Mesendoderm (in vitro differentiated cells): ENCODE results near the gene MVP.
"Not testable (repeated sequence)": the region's sequence is repeated elsewhere in the genome, so short reads cannot be mapped to it uniquely, and the experiment has no call there.

Source experiments
- DNase-seq: peaks from one replicate; pipeline ENCODE4 v3.0.0; 2013
- H2AK5ac ChIP-seq: 2 replicates; pipeline ENCODE4 v1.6.1; 2013; ENCODE audit warnings: low read length, inconsistent platforms
- H2BK120ac ChIP-seq: 2 replicates; pipeline ENCODE4 v1.6.1; 2013; ENCODE audit warnings: low read depth, mild to moderate bottlenecking, low read length, moderate library complexity, mixed read lengths
- H2BK15ac ChIP-seq: replicated peaks from 2 replicates; pipeline ENCODE4 v1.6.1; 2013; ENCODE audit warnings: low read depth, mild to moderate bottlenecking, moderate library complexity
- H2BK5ac ChIP-seq: 2 replicates; pipeline ENCODE4 v1.6.1; 2013; ENCODE audit warnings: low read length, inconsistent platforms
- H3K18ac ChIP-seq: 2 replicates; pipeline ENCODE4 v1.6.1; 2013; ENCODE audit warnings: mild to moderate bottlenecking, low read length, mixed read lengths
- H3K23ac ChIP-seq: one replicate; pipeline ENCODE4 v1.6.1; 2013; ENCODE audit warnings: low read length
- H3K27ac ChIP-seq: 2 replicates; pipeline ENCODE4 v1.5.1; 2013; ENCODE audit warnings: low read depth, mild to moderate bottlenecking, inconsistent platforms, low read length, moderate library complexity
- H3K27me3 ChIP-seq: 2 replicates; pipeline ENCODE4 v1.6.1; 2013; ENCODE audit warnings: low read length, control low read depth, mild to moderate bottlenecking, inconsistent platforms; ENCODE audit not compliant: insufficient read depth, poor library complexity
- H3K36me3 ChIP-seq: 2 replicates; pipeline ENCODE4 v1.6.1; 2013; ENCODE audit warnings: low read length, inconsistent platforms; ENCODE audit not compliant: control insufficient read depth, insufficient read depth
- H3K4ac ChIP-seq: one replicate; pipeline ENCODE4 v1.6.1; 2013; ENCODE audit warnings: low read depth, mild to moderate bottlenecking, low read length, moderate library complexity
- H3K4me1 ChIP-seq: 2 replicates; pipeline ENCODE4 v1.6.1; 2013; ENCODE audit warnings: low read depth, low read length, inconsistent platforms; ENCODE audit not compliant: control insufficient read depth
- H3K4me2 ChIP-seq: 2 replicates; pipeline ENCODE4 v1.6.1; 2013; ENCODE audit warnings: low read length
- H3K4me3 ChIP-seq: 2 replicates; pipeline ENCODE4 v1.5.1; 2013; ENCODE audit warnings: mild to moderate bottlenecking, low read length
- H3K56ac ChIP-seq: one replicate; pipeline ENCODE4 v1.6.1; 2013; ENCODE audit warnings: low read length
- H3K79me1 ChIP-seq: 2 replicates; pipeline ENCODE4 v1.6.1; 2013; ENCODE audit warnings: low read length, inconsistent platforms
- H3K79me2 ChIP-seq: 2 replicates; pipeline ENCODE4 v1.6.1; 2013; ENCODE audit warnings: mild to moderate bottlenecking, low read length; ENCODE audit not compliant: control insufficient read depth, insufficient read depth
- H3K9ac ChIP-seq: 2 replicates; pipeline ENCODE4 v1.6.1; 2013; ENCODE audit warnings: low read length, inconsistent platforms
- H4K5ac ChIP-seq: one replicate; pipeline ENCODE4 v1.6.1; 2013; ENCODE audit warnings: low read length
- H4K8ac ChIP-seq: one replicate; pipeline ENCODE4 v1.6.1; 2013; ENCODE audit warnings: low read depth, mild to moderate bottlenecking, control low read depth, low read length, moderate library complexity
- WGBS: extraction: QIAGEN DNeasy Blood & Tissue Kit; methylation state at CpG from one replicate; pipeline ENCODE4 v1.1.7; 2013; ENCODE audit warnings: low lambda C conversion rate, missing lambda C conversion rate; ENCODE audit not compliant: insufficient coverage; ENCODE audit errors: extremely low coverage; 5-methylcytosine and 5-hydroxymethylcytosine counted together

MVP gene

GRCh38 chr16:29881050-29881449 lies 60.8 kb downstream of the MVP start:
- H3K4ac ChIP-seq: no peak overlapping the region
- H2BK15ac ChIP-seq: no peak overlapping the region
- no peak overlapping the region for H4K8ac ChIP-seq
- no peak overlapping the region for H3K27ac ChIP-seq
- no peak overlapping the region for H3K56ac ChIP-seq
- no peak overlapping the region for H3K23ac ChIP-seq
- H3K4me1 ChIP-seq: no peaks in the 10 kb centered on the region
- H2AK5ac ChIP-seq: no peak overlapping the region
- no CpG with 5 or more reads among the region's 3 CpGs for WGBS
- no peaks in the 10 kb centered on the region for H3K79me2 ChIP-seq
- no peak overlapping the region for H3K9ac ChIP-seq
- H3K79me1 ChIP-seq: no peaks in the 10 kb centered on the region
- DNase-seq: no peak
- no peak overlapping the region for H3K4me2 ChIP-seq
- no peak overlapping the region for H3K18ac ChIP-seq
- no peaks in the 10 kb centered on the region for H3K27me3 ChIP-seq
- H2BK5ac ChIP-seq: no peak overlapping the region
- no peak overlapping the region for H3K4me3 ChIP-seq
- peaks cover 2% of the 10 kb centered on the region for H3K36me3 ChIP-seq
- no peak overlapping the region for H4K5ac ChIP-seq
- H2BK120ac ChIP-seq: no peak overlapping the region

GRCh38 chr16:29883987-29884386 lies 63.7 kb downstream of the MVP start:
- no peak overlapping the region for H3K4me3 ChIP-seq
- H3K27ac ChIP-seq: no peak overlapping the region
- H3K79me1 ChIP-seq: no peaks in the 10 kb centered on the region
- no peak overlapping the region for H3K9ac ChIP-seq
- H3K23ac ChIP-seq: no peak overlapping the region
- H3K36me3 ChIP-seq: peaks cover 2% of the 10 kb centered on the region
- no peak overlapping the region for H3K4me2 ChIP-seq
- H2AK5ac ChIP-seq: no peak overlapping the region
- no peak overlapping the region for H2BK15ac ChIP-seq
- DNase-seq: no peak
- H4K5ac ChIP-seq: no peak overlapping the region
- no peaks in the 10 kb centered on the region for H3K79me2 ChIP-seq
- no peak overlapping the region for H2BK5ac ChIP-seq
- H3K18ac ChIP-seq: no peak overlapping the region
- H3K56ac ChIP-seq: no peak overlapping the region
- H2BK120ac ChIP-seq: no peak overlapping the region
- no CpG with 5 or more reads among the region's 6 CpGs for WGBS
- H4K8ac ChIP-seq: no peak overlapping the region
- H3K27me3 ChIP-seq: no peaks in the 10 kb centered on the region
- H3K4ac ChIP-seq: no peak overlapping the region
- no peaks in the 10 kb centered on the region for H3K4me1 ChIP-seq

DNA sequence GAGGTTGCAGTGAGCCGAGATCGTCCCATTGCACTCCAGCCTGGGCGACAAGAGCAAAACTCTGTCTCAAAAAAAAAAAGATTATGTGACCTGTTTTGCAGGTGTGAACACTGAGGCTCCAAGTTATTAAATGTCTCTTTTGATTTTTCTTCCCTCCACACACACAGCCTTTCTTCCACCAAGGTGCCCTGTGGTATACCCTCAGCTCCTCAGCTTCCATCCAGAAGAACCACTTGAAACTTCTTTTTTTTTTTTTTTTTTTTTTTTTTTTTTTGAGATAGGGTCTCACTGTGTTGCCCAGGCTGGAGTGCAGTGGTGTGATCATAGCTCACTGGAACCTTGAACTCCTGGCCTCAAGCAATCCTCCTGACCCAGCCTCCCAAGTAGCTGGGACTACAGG lies 69.1 kb downstream of the MVP start:
- H3K4me3 ChIP-seq, H3K4me2 ChIP-seq: not testable (repeated sequence)

GRCh38 chr16:29891525-29892457 lies 71.5 kb downstream of the MVP start:
- Histone ChIP-seq H3K36me3 (no peaks in the 10 kb centered on the region), H3K18ac (no peak overlapping the region), H3K4ac (no peak overlapping the region), H3K4me3 (no peak overlapping the region), H2BK120ac (no peak overlapping the region), H3K79me1 (no peaks in the 10 kb centered on the region), H3K79me2 (no peaks in the 10 kb centered on the region), H4K5ac (no peak overlapping the region), H4K8ac (no peak overlapping the region), H2AK5ac (no peak overlapping the region), H3K4me2 (no peak overlapping the region), H3K23ac (no peak overlapping the region), H2BK5ac (no peak overlapping the region), H3K27me3 (no peaks in the 10 kb centered on the region), H3K4me1 (no peaks in the 10 kb centered on the region), H3K56ac (no peak overlapping the region), H3K9ac (no peak overlapping the region), H2BK15ac (no peak overlapping the region), H3K27ac (no peak overlapping the region)
- DNase-seq: no peak
- no CpG with 5 or more reads among the region's 10 CpGs for WGBS

More for the DNA sequence above, 69.1 kb downstream of the MVP start:
- not testable (repeated sequence) for H2AK5ac ChIP-seq, H3K4me1 ChIP-seq, H2BK120ac ChIP-seq, H3K18ac ChIP-seq, H4K8ac ChIP-seq, DNase-seq, H3K79me1 ChIP-seq, H3K56ac ChIP-seq, H2BK5ac ChIP-seq, H3K36me3 ChIP-seq, H3K23ac ChIP-seq, H3K79me2 ChIP-seq, H3K27ac ChIP-seq, H3K4ac ChIP-seq, H2BK15ac ChIP-seq, H3K27me3 ChIP-seq, H4K5ac ChIP-seq, H3K9ac ChIP-seq
- WGBS: no CpG with 5 or more reads among the region's 3 CpGs

DNA sequence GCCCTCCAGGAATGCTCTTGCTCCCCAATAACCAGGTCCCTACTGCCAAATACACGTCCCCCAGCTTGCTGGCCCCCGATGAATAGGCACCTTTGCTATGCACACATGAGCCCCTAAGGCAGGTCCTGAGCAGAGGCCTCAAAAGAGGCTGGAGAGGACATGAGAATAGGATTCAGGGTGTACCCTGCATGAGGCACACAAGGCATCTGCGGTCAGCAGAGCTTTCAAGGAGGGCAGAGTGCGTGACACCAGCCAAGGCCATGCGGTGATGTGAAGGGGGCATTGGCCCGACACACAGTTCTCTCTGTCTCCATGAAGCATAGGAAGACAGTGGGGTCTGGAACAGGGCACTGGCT lies 72.2 kb downstream of the MVP start:
- WGBS: no CpG with 5 or more reads among the region's 6 CpGs

GRCh38 chr16:29893553-29893952 lies 73.3 kb downstream of the MVP start:
- H3K23ac ChIP-seq: no peak overlapping the region
- no peak overlapping the region for H2BK5ac ChIP-seq
- no peak overlapping the region for H2AK5ac ChIP-seq
- H3K4me2 ChIP-seq: no peak overlapping the region
- no peak overlapping the region for H2BK15ac ChIP-seq
- no CpG with 5 or more reads among the region's 3 CpGs for WGBS
- H3K4me3 ChIP-seq: no peak overlapping the region
- H3K56ac ChIP-seq: no peak overlapping the region
- H3K36me3 ChIP-seq: no peaks in the 10 kb centered on the region
- H3K18ac ChIP-seq: no peak overlapping the region
- no peak overlapping the region for H3K9ac ChIP-seq
- no peak overlapping the region for H2BK120ac ChIP-seq
- H3K27ac ChIP-seq: no peak overlapping the region
- H3K27me3 ChIP-seq: no peaks in the 10 kb centered on the region
- no peak overlapping the region for H4K8ac ChIP-seq
- peaks cover 3% of the 10 kb centered on the region for H3K4me1 ChIP-seq
- no peak overlapping the region for H3K4ac ChIP-seq
- H3K79me2 ChIP-seq: no peaks in the 10 kb centered on the region
- no peak overlapping the region for H4K5ac ChIP-seq
- DNase-seq: no peak
- peaks cover 2% of the 10 kb centered on the region for H3K79me1 ChIP-seq

More for the DNA sequence above, 72.2 kb downstream of the MVP start:
- H4K5ac ChIP-seq: no peak overlapping the region
- H3K56ac ChIP-seq: no peak overlapping the region
- H3K79me2 ChIP-seq: no peaks in the 10 kb centered on the region
- H2BK15ac ChIP-seq: no peak overlapping the region
- no peak overlapping the region for H3K18ac ChIP-seq
- H3K9ac ChIP-seq: no peak overlapping the region
- no peaks in the 10 kb centered on the region for H3K79me1 ChIP-seq
- no peak overlapping the region for H3K27ac ChIP-seq
- no peak overlapping the region for H2AK5ac ChIP-seq
- H3K23ac ChIP-seq: no peak overlapping the region
- DNase-seq: no peak
- no peaks in the 10 kb centered on the region for H3K36me3 ChIP-seq
- H3K4me1 ChIP-seq: no peaks in the 10 kb centered on the region
- H4K8ac ChIP-seq: no peak overlapping the region
- H3K4me2 ChIP-seq: no peak overlapping the region
- no peak overlapping the region for H3K4ac ChIP-seq
- H3K4me3 ChIP-seq: no peak overlapping the region
- H3K27me3 ChIP-seq: no peaks in the 10 kb centered on the region
- no peak overlapping the region for H2BK5ac ChIP-seq
- H2BK120ac ChIP-seq: no peak overlapping the region
